Osteocyte (in vitro differentiated cells): ENCODE data around the gene PARD3B. TPM values are rescaled to one million over a fixed set of nuclear protein-coding genes. Genes with fewer than 3 reads are reported as not detected.

Experiments used
- DNase-seq: peaks from one replicate; pipeline ENCODE4 v3.0.0; 2021; ENCODE audit warnings: mixed read lengths; ENCODE audit not compliant: unreplicated experiment; ENCODE audit errors: extremely low spot score
- H3K27ac Mint-ChIP-seq: one replicate; pipeline ENCODE4 v1.8.0; 2021; ENCODE audit warnings: mild to moderate bottlenecking, mixed read lengths; ENCODE audit not compliant: unreplicated experiment
- H3K27me3 Mint-ChIP-seq: one replicate; pipeline ENCODE4 v1.8.0; 2021; ENCODE audit warnings: mixed read lengths; ENCODE audit not compliant: unreplicated experiment
- H3K36me3 Mint-ChIP-seq: one replicate; pipeline ENCODE4 v1.8.0; 2021; ENCODE audit warnings: mixed read lengths; ENCODE audit not compliant: unreplicated experiment
- H3K4me1 Mint-ChIP-seq: one replicate; pipeline ENCODE4 v1.8.0; 2021; ENCODE audit warnings: mixed read lengths; ENCODE audit not compliant: unreplicated experiment
- H3K4me3 Mint-ChIP-seq: one replicate; pipeline ENCODE4 v1.8.0; 2021; ENCODE audit warnings: mild to moderate bottlenecking, moderate library complexity, mixed read lengths; ENCODE audit not compliant: unreplicated experiment
- H3K9me3 Mint-ChIP-seq: one replicate; pipeline ENCODE4 v1.8.0; 2021; ENCODE audit warnings: mixed read lengths; ENCODE audit not compliant: unreplicated experiment
- total RNA-seq: library from RNA; stranded (reverse); gene quantifications from 2 replicates; pipeline ENCODE4 v1.2.1, GENCODE V29; 2021
- TF ChIP-seq, protein P1 (sequence below): fragments of 200-600 bp; sonication (generic); IDR thresholded peaks from 2 replicates; pipeline ENCODE4 v1.5.0; 2021; ENCODE audit warnings: antibody characterized with exemption, mild to moderate bottlenecking, moderate library complexity

Gene PARD3B
- total RNA-seq, 1 donor from 2014 or later = 26.7 TPM

DNA sequence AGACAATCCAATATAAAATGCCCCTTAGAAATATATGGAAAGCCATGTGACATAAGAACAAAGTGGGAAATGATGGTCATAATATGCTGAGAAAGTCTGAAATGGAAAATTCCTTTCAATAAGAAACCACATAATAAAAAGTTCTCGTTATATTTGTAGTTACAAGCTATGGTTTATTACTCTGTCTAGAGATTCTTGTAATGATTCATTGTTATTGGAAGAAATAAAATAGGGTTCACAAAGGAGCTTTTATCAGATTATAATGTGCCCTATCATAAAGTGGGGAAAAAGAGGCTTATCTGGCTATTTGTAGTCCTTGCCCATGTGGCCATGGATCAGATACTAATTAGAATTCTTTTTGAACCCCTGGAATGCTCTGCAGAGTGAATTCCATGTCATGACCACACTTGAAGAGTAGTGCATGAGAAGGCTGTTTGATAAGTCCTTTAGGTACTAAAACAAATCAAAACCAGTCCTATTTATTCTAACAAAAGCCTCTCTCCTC is 716.3 kb downstream of the PARD3B start:
- TF ChIP-seq, protein P1, sequence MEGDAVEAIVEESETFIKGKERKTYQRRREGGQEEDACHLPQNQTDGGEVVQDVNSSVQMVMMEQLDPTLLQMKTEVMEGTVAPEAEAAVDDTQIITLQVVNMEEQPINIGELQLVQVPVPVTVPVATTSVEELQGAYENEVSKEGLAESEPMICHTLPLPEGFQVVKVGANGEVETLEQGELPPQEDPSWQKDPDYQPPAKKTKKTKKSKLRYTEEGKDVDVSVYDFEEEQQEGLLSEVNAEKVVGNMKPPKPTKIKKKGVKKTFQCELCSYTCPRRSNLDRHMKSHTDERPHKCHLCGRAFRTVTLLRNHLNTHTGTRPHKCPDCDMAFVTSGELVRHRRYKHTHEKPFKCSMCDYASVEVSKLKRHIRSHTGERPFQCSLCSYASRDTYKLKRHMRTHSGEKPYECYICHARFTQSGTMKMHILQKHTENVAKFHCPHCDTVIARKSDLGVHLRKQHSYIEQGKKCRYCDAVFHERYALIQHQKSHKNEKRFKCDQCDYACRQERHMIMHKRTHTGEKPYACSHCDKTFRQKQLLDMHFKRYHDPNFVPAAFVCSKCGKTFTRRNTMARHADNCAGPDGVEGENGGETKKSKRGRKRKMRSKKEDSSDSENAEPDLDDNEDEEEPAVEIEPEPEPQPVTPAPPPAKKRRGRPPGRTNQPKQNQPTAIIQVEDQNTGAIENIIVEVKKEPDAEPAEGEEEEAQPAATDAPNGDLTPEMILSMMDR = no peak
- H3K4me1 Mint-ChIP-seq = peaks cover 10% of the 10 kb centered on the region
- no peaks in the 10 kb centered on the region for H3K9me3 Mint-ChIP-seq
- peaks cover 2% of the 10 kb centered on the region for H3K36me3 Mint-ChIP-seq
- no peaks in the 10 kb centered on the region for H3K27me3 Mint-ChIP-seq
- DNase-seq = no peak
- no peak overlapping the region for H3K4me3 Mint-ChIP-seq
- H3K27ac Mint-ChIP-seq = no peak overlapping the region

GRCh38 chr2:205267323-205267722 is 722.0 kb downstream of the PARD3B start:
- TF ChIP-seq, protein P1 = no peak
- Mint-ChIP-seq H3K9me3 (no peaks in the 10 kb centered on the region), H3K36me3 (no peaks in the 10 kb centered on the region), H3K4me1 (peaks cover 5% of the 10 kb centered on the region), H3K4me3 (no peak overlapping the region), H3K27me3 (no peaks in the 10 kb centered on the region), H3K27ac (no peak overlapping the region)
- no peak for DNase-seq

DNA sequence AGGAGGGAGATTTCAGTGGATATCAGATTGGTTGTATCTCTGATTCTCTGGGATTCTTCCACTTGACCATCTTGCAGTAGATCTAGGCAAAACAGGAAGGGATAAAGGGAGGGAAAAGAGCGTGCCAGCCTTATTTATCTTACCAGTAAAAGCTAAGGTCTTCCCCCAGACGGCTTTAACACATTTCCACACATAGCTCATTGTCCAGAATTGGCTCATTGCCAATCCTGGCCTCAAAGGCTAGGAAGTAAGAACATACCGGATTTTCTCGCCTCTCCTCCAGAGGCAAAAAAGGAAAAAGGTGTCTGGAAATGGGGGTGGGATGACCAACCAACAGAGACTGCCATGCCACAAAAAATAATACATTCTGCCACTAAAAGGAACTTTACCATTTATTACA is 725.4 kb downstream of the PARD3B start:
- Mint-ChIP-seq H3K27ac (no peak overlapping the region), H3K4me3 (no peak overlapping the region), H3K4me1 (peaks cover 5% of the 10 kb centered on the region), H3K9me3 (no peaks in the 10 kb centered on the region), H3K36me3 (no peaks in the 10 kb centered on the region), H3K27me3 (no peaks in the 10 kb centered on the region)
- no peak for DNase-seq
- TF ChIP-seq, protein P1 = no peak

DNA sequence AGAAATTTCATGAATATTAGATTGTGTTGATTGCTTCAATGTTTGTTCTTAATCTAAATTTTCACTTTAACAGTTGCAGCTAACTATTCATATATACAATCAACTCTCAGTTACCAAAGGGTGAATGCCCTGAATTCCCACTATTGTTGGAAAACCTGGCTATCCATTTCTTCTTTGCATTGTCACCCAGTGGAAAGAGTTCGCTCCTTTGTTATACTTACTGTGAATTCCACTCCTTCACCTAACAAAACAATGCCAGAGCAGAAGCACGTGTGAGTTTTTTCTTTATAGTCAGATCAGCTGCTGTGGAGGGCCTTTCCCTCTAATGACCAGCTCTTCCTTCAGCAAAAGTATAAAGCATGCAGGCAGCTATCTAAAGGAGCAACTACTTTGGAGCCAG is 727.9 kb downstream of the PARD3B start:
- Mint-ChIP-seq H3K27ac (no peak overlapping the region), H3K4me3 (no peak overlapping the region), H3K27me3 (no peaks in the 10 kb centered on the region), H3K36me3 (no peaks in the 10 kb centered on the region), H3K4me1 (peaks cover 5% of the 10 kb centered on the region), H3K9me3 (no peaks in the 10 kb centered on the region)
- DNase-seq = no peak
- TF ChIP-seq, protein P1 = no peak

DNA sequence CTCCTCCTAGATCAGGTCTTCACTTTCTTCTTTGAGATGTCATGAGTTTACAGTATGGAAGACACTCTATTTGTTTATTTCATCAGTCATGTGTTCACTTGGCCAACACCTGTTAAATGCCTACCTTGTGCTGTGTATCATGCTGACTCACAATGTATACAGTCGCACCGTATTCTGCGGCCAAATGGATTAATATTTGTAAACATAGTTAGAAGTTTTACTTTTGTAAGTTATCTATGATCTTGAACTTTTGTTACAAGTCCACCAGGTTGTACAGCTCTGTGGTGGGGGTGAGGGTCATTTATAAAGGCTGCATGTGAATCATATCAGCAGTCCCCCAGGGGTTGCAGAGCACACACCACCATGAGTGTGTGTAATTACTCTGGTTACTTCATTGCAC is 728.4 kb downstream of the PARD3B start:
- peaks cover 5% of the 10 kb centered on the region for H3K4me1 Mint-ChIP-seq
- no peaks in the 10 kb centered on the region for H3K36me3 Mint-ChIP-seq
- H3K27ac Mint-ChIP-seq = no peak overlapping the region
- no peak overlapping the region for H3K4me3 Mint-ChIP-seq
- H3K9me3 Mint-ChIP-seq = no peaks in the 10 kb centered on the region
- TF ChIP-seq, protein P1 = no peak
- no peak for DNase-seq
- no peaks in the 10 kb centered on the region for H3K27me3 Mint-ChIP-seq
